NCI-H2196 (cell line): ENCODE results near the gene C9orf152.
"Not testable (repeated sequence)": the region's sequence is repeated elsewhere in the genome, so short reads cannot be mapped to it uniquely, and the experiment has no call there.

Experiments
- DNase-seq: peaks from one replicate; lab custom pipeline; 2025; ENCODE audit not compliant: unreplicated experiment; lab: John Stamatoyannopoulos, UW

Gene C9orf152

GRCh38 chr9:110214586-110215355 lies 6.8 kb upstream of the C9orf152 start:
- no peak for DNase-seq

GRCh38 chr9:110214090-110214489 lies 6.1 kb upstream of the C9orf152 start:
- DNase-seq, result no peak

- no peak for DNase-seq
These were observed 5.6 kb upstream of the C9orf152 start for GRCh38 chr9:110213413-110214044.

- DNase-seq, result peak; percentile 89
These were observed 803 bp downstream of the C9orf152 start for GRCh38 chr9:110207071-110207641.

- peak; percentile 72 for DNase-seq
These were observed 1.6 kb downstream of the C9orf152 start for GRCh38 chr9:110206389-110206788.

GRCh38 chr9:110205612-110206011 lies 2.3 kb downstream of the C9orf152 start:
- peak; percentile 42 for DNase-seq

- no peak for DNase-seq
These were observed 5.7 kb downstream of the C9orf152 start for GRCh38 chr9:110202232-110202631.

GRCh38 chr9:110199643-110200042 lies 8.3 kb downstream of the C9orf152 start:
- no peak for DNase-seq

- no peak for DNase-seq
These were observed 9.6 kb downstream of the C9orf152 start for GRCh38 chr9:110198357-110198756.

GRCh38 chr9:110197330-110198187 lies 10.4 kb downstream of the C9orf152 start:
- no peak for DNase-seq

- DNase-seq, result not testable (repeated sequence)
These were observed 11.9 kb downstream of the C9orf152 start for GRCh38 chr9:110196084-110196499.

- no peak for DNase-seq
These were observed 15.3 kb downstream of the C9orf152 start for GRCh38 chr9:110192531-110193261.

- no peak for DNase-seq
These were observed 16.3 kb downstream of the C9orf152 start for GRCh38 chr9:110191615-110192014.

GRCh38 chr9:110189559-110190320 lies 18.2 kb downstream of the C9orf152 start:
- no peak for DNase-seq

- peak; percentile 57 for DNase-seq
These were observed 19.0 kb downstream of the C9orf152 start for GRCh38 chr9:110188991-110189390.

- no peak for DNase-seq
These were observed 19.9 kb downstream of the C9orf152 start for GRCh38 chr9:110188101-110188500.

- no peak for DNase-seq
These were observed 20.8 kb downstream of the C9orf152 start for GRCh38 chr9:110187126-110187525.

GRCh38 chr9:110186254-110186653 lies 21.7 kb downstream of the C9orf152 start:
- DNase-seq, result no peak

GRCh38 chr9:110185806-110186205 lies 22.2 kb downstream of the C9orf152 start:
- no peak for DNase-seq
